GM18507 (cell line): ENCODE measurements around the gene STX10.
"Not testable (repeated sequence)": the region's sequence is repeated elsewhere in the genome, so short reads cannot be mapped to it uniquely, and the experiment has no call there.

Experiments used
- DNase-seq: peaks from one replicate; pipeline ENCODE4 v3.0.0; 2011; ENCODE audit warnings: low read depth; ENCODE audit not compliant: insufficient read length; ENCODE audit errors: extremely low spot score
- FAIRE-seq: peaks from 2 replicates; lab custom pipeline; 2011; peaks lifted over from hg19 to GRCh38; lab: Jason Lieb, UNC

STX10 gene

GRCh38 chr19:13149173-13149627, 975 bp downstream of the STX10 start:
- not testable (repeated sequence) for DNase-seq, FAIRE-seq

GRCh38 chr19:13146763-13147563, 3.2 kb downstream of the STX10 start:
- DNase-seq (no peak), FAIRE-seq (no peak)

- no peak for DNase-seq
- FAIRE-seq: no peak
These were observed 10.4 kb downstream of the STX10 start for GRCh38 chr19:13139633-13140311.

- DNase-seq (no peak), FAIRE-seq (no peak)
These were observed 11.3 kb downstream of the STX10 start for GRCh38 chr19:13138916-13139198.

- FAIRE-seq (no peak), DNase-seq (no peak)
These were observed 11.8 kb downstream of the STX10 start for GRCh38 chr19:13138171-13138915.

GRCh38 chr19:13137290-13137794, 12.8 kb downstream of the STX10 start:
- DNase-seq (no peak), FAIRE-seq (no peak)

- FAIRE-seq (no peak), DNase-seq (no peak)
These were observed 14.8 kb downstream of the STX10 start for GRCh38 chr19:13135068-13136062.

- FAIRE-seq: no peak
- no peak for DNase-seq
These were observed 15.5 kb downstream of the STX10 start for GRCh38 chr19:13134626-13135025.

GRCh38 chr19:13133241-13133870, 16.8 kb downstream of the STX10 start:
- FAIRE-seq (no peak), DNase-seq (no peak)

- FAIRE-seq (no peak), DNase-seq (no peak)
These were observed 17.5 kb downstream of the STX10 start for GRCh38 chr19:13132471-13133180.

- FAIRE-seq (no peak), DNase-seq (no peak)
These were observed 19.2 kb downstream of the STX10 start for GRCh38 chr19:13130886-13131490.

- FAIRE-seq (no peak), DNase-seq (no peak)
These were observed 20.8 kb downstream of the STX10 start for GRCh38 chr19:13129384-13129783.

- DNase-seq (no peak), FAIRE-seq (no peak)
These were observed 21.6 kb downstream of the STX10 start for GRCh38 chr19:13128583-13128982.

GRCh38 chr19:13127811-13128575, 22.2 kb downstream of the STX10 start:
- FAIRE-seq (no peak), DNase-seq (no peak)

GRCh38 chr19:13127051-13127450, 23.1 kb downstream of the STX10 start:
- no peak for FAIRE-seq
- DNase-seq: no peak

- no peak for DNase-seq
- no peak for FAIRE-seq
These were observed 26.9 kb downstream of the STX10 start for GRCh38 chr19:13122980-13123957.
